Ishikawa (cell line): ENCODE measurements around the gene NUP205.

Experiments
- CEBPB ChIP-seq: IDR thresholded peaks from 2 replicates; pipeline ENCODE4 v1.6.1; 2012
- CREB1 ChIP-seq: IDR thresholded peaks from 2 replicates; pipeline ENCODE4 v1.6.1; 2012; ENCODE audit warnings: low read depth
- EGR1 ChIP-seq: IDR thresholded peaks from 2 replicates; pipeline ENCODE4 v1.6.1; 2012
- EP300 ChIP-seq: IDR thresholded peaks from 2 replicates; pipeline ENCODE4 v1.6.1; 2012; ENCODE audit warnings: borderline replicate concordance
- FOXM1 ChIP-seq: IDR thresholded peaks from 2 replicates; pipeline ENCODE4 v1.6.1; 2012; ENCODE audit warnings: low read depth, borderline replicate concordance
- MAX ChIP-seq: IDR thresholded peaks from 2 replicates; pipeline ENCODE4 v1.6.1; 2012
- NFIC ChIP-seq: IDR thresholded peaks from 2 replicates; pipeline ENCODE4 v1.6.1; 2012
- RAD21 ChIP-seq: IDR thresholded peaks from 2 replicates; pipeline ENCODE4 v1.6.1; 2012; ENCODE audit warnings: low read depth
- TAF1 ChIP-seq: IDR thresholded peaks from 2 replicates; pipeline ENCODE4 v1.6.1; 2012; ENCODE audit warnings: low read depth, mild to moderate bottlenecking
- TCF12 ChIP-seq: IDR thresholded peaks from 2 replicates; pipeline ENCODE4 v1.6.1; 2012; ENCODE audit warnings: low read depth
- TEAD4 ChIP-seq: IDR thresholded peaks from 2 replicates; pipeline ENCODE4 v1.6.1; 2012
- USF1 ChIP-seq: IDR thresholded peaks from 2 replicates; pipeline ENCODE4 v1.6.1; 2012
- YY1 ChIP-seq: IDR thresholded peaks from 2 replicates; pipeline ENCODE4 v1.6.1; 2012; ENCODE audit warnings: low read depth
- ZBTB7A ChIP-seq: IDR thresholded peaks from 2 replicates; pipeline ENCODE4 v1.6.1; 2012; ENCODE audit warnings: low read depth
- TF ChIP-seq, protein P1 (sequence below): IDR thresholded peaks from 2 replicates; pipeline ENCODE4 v1.6.1; 2012; ENCODE audit warnings: low read depth, mild to moderate bottlenecking

NUP205 gene

DNA sequence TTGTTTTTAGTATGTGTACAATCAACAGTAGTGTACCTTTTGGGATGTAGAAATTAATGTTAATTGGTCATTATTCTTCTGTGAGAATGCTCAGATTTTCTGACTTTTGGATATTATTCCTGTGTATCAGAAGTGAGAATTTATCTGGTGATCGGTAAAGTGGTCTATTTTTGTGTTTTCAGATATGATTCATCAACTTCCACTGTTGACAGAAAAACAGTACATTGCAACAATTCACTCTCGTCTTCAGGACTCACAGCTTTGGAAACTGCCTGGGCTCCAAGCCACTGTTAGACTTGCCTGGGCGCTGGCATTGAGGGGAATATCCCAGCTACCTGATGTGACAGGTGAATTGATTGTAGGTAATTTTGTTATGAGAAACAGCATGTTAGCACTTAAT lies 20.9 kb downstream of the NUP205 start:
- TF ChIP-seq TAF1 (no peak), FOXM1 (no peak), RAD21 (no peak), CREB1 (no peak), CEBPB (no peak), USF1 (no peak)

DNA sequence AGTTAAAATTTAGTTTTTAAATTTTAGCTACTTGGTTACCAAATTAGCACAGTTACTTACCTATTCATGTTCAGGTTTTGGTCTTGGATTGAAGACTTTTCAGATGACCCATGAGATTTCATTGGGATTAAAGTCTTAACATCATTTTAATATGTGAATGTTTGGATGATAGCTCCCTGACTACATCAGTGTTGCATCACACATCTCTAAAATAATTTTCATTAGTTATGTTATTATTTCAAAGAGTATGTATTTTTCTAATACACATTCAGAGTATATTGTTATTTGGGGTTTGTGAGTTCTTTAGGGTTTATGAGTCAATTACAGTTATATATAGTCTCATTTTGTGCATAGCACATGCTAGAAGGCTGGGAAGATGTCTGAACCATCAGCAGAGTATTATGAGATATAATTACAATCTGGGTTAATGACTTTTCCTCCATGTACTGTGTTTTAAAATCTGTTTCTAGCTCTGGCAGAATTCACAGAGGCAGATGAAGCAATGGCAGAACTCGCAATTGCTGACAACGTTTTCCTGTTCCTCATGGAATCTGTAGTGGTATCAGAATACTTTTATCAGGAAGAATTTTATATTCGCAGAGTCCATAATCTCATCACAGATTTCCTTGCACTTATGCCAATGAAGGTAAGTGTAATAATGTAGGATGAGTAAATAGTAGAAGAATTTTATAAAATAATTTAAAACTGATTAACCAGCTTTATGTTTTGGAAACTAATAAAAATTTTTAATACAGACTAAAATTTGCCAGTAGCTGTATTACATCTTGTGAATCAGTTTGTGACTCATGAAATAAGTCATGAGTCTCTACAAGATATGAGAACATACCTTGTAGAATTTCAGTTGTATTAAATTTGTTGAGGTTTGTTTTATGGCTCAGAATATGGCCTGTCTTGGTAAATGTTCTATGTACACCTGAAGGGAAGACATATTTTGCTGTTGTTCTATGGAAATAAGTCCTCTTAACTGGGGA lies 26.9 kb downstream of the NUP205 start:
- TF ChIP-seq YY1 (no peak), RAD21 (no peak), NFIC (no peak), FOXM1 (no peak), EGR1 (no peak), MAX (no peak)

DNA sequence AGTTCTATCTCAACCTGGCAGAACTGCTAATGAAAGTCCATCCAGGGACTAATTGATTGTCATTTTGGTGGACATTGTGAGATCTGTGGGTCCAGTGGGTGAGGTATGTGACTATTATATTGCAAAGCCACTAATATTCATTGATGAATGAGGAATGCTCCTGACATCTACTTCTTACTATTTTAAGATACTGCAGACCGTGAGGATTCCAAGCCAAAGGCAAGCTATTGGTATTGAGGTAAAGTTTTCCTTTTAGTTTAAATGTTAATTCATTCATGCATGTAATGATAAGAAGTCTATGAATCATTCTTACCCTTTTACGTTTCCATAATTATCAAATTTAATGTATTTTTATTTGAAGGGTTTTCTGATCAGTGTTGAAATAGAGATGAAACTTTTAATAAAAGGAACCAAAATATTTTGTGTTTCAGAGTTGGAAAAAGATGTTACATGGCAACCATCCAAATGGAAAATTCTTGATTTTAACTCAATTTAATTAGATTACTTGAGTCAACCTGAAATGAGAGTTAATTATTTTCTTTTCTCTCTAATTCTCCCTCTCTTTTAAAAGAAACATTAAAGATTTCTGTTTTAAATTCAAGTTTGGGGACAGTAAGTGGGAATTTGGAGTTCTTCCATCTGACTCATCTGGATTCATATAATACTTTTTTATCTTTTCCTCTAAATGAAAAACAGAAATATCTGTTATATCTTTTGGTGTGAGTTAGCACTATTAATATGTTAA lies 39.6 kb downstream of the NUP205 start:
- TF ChIP-seq YY1 (no peak), ZBTB7A (no peak), FOXM1 (no peak), EP300 (no peak), CREB1 (no peak), TCF12 (no peak), TEAD4 (no peak), CEBPB (no peak), MAX (no peak), EGR1 (no peak)

DNA sequence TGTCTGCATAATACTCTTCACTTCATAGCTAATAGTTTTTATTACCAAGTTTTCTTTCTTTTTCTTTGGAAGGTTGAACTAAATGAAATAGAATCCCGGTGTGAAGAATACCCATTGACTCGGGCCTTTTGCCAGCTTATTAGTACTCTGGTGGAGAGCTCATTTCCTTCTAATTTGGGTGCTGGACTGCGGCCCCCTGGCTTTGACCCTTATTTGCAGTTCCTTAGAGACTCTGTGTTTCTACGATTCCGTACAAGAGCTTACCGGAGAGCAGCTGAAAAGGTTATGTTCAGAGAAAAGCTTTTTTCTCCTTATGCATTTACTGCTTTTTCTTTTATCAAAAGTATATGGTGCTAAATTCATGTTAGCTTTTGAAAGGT lies 40.2 kb downstream of the NUP205 start:
- TF ChIP-seq USF1 (no peak), TAF1 (no peak), RAD21 (no peak), EP300 (no peak), CEBPB (no peak), TEAD4 (no peak), YY1 (no peak), TCF12 (no peak), FOXM1 (no peak), CREB1 (no peak), MAX (no peak), EGR1 (no peak), NFIC (no peak), ZBTB7A (no peak)
- TF ChIP-seq, protein P1, sequence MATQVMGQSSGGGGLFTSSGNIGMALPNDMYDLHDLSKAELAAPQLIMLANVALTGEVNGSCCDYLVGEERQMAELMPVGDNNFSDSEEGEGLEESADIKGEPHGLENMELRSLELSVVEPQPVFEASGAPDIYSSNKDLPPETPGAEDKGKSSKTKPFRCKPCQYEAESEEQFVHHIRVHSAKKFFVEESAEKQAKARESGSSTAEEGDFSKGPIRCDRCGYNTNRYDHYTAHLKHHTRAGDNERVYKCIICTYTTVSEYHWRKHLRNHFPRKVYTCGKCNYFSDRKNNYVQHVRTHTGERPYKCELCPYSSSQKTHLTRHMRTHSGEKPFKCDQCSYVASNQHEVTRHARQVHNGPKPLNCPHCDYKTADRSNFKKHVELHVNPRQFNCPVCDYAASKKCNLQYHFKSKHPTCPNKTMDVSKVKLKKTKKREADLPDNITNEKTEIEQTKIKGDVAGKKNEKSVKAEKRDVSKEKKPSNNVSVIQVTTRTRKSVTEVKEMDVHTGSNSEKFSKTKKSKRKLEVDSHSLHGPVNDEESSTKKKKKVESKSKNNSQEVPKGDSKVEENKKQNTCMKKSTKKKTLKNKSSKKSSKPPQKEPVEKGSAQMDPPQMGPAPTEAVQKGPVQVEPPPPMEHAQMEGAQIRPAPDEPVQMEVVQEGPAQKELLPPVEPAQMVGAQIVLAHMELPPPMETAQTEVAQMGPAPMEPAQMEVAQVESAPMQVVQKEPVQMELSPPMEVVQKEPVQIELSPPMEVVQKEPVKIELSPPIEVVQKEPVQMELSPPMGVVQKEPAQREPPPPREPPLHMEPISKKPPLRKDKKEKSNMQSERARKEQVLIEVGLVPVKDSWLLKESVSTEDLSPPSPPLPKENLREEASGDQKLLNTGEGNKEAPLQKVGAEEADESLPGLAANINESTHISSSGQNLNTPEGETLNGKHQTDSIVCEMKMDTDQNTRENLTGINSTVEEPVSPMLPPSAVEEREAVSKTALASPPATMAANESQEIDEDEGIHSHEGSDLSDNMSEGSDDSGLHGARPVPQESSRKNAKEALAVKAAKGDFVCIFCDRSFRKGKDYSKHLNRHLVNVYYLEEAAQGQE: no peak

GRCh38 chr7:135599471-135599870 lies 41.8 kb downstream of the NUP205 start:
- TF ChIP-seq, protein P1: no peak
- TF ChIP-seq NFIC: no peak
- no peak for TF ChIP-seq EGR1
- no peak for TF ChIP-seq USF1
- TF ChIP-seq ZBTB7A: no peak
- TF ChIP-seq TCF12: no peak
